ENCODE data around the gene LZTS2. TPM values are rescaled to one million over a fixed set of nuclear protein-coding genes. Genes with fewer than 3 reads are reported as not detected.

The LZTS2 gene
- total and polyA plus RNA-seq, 2 of the 4 experiments (the other 2 are of a cell fraction) = 19.2 to 101 TPM

DNA sequence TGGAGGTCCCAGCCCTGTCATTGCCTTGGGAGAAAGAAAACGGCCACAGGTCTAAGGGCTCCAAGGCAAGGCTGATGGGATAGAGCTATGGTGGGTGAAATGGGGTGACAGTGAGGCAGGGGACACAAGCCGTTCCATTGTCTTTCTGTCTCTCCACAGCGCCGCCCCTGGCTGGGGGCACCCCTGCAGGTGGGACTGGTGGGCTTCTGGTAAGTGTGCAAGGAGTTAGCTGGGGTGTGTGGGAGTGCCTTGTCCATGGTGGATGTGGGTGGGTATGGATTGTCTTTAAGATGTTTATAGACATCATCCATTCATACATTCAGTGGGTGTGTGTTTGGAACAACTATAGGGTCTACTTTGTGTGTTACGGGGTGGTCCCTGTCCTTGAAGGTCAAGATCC is 38.9 kb downstream of the LZTS2 start:
- no peak overlapping the region for H3K56ac ChIP-seq (ENCODE audit: extremely low read depth, insufficient read depth, low read length)
- 40% methylated on average over 1 of the region's 5 CpGs; no CpG with 5 or more reads in 1 of the 2 experiments for WGBS, 2 experiments (ENCODE audit: extremely low coverage in 2 of 2, insufficient read length in 1 of 2)
- intact Hi-C loops (cut with micrococcal nuclease) = no loop called here
- dilution Hi-C loops (cut with HindIII; ENCODE audit: low sequenced_read_pairs, unreplicated experiment) = no loop called here
- DNase-seq = no peak
- peaks cover 49% of the 10 kb centered on the region for H3K36me3 ChIP-seq (ENCODE audit: control insufficient read depth, insufficient read depth, low read length)
- no peak overlapping the region for H2AFZ ChIP-seq (replicated peaks; ENCODE audit: low read length, poor library complexity)
- H4K91ac ChIP-seq (ENCODE audit: insufficient read depth, low read depth, low read length) = no peak overlapping the region
- no peak overlapping the region for H3K4me2 ChIP-seq (ENCODE audit: low read depth, low read length)
- H4K20me1 ChIP-seq (ENCODE audit: insufficient read depth, low read length) = peaks cover 29% of the 10 kb centered on the region; the same call in 1 of the 2 replicates
- H3K79me1 ChIP-seq (ENCODE audit: low read depth in 1 of 2, low read length in 2 of 2) = peaks cover 21 to 49% of the 10 kb centered on the region in 2 experiments
- ChIA-PET POLR2A (ENCODE audit: unreplicated experiment) (no interaction called here), CTCF (no interaction called here)
- no TSS peak for BruUV-seq (replicated peaks)
- no peak overlapping the region for H2BK120ac ChIP-seq (ENCODE audit: low read depth, low read length)
- no peak overlapping the region for H2AK9ac ChIP-seq (replicated peaks; ENCODE audit: low read depth, low read length, poor library complexity)
- TF ChIP-seq MXI1 (IDR thresholded peaks at IDR 0.05; ENCODE audit: borderline replicate concordance, low read depth, low read length) (no peak), RCOR1 (IDR thresholded peaks at IDR 0.05; ENCODE audit: insufficient replicate concordance, low read length) (no peak), NFE2L2 (IDR thresholded peaks at IDR 0.05; ENCODE audit: low read depth, low read length) (no peak), BHLHE40 (IDR thresholded peaks at IDR 0.05; ENCODE audit: low read depth, low read length) (no peak), CEBPB (IDR thresholded peaks at IDR 0.05; ENCODE audit: low read depth, low read length) (no peak), MAZ (IDR thresholded peaks at IDR 0.05; ENCODE audit: borderline replicate concordance, low read depth, low read length) (no peak), FOS (IDR thresholded peaks at IDR 0.05; ENCODE audit: low read depth, low read length) (no peak), RAD21 (IDR thresholded peaks at IDR 0.05; ENCODE audit: low read length) (no peak), CHD1 (IDR thresholded peaks at IDR 0.05; ENCODE audit: low read depth, low read length) (no peak), RFX5 (IDR thresholded peaks at IDR 0.05; ENCODE audit: low read depth, low read length) (no peak)
- TF ChIP-seq, protein P1, sequence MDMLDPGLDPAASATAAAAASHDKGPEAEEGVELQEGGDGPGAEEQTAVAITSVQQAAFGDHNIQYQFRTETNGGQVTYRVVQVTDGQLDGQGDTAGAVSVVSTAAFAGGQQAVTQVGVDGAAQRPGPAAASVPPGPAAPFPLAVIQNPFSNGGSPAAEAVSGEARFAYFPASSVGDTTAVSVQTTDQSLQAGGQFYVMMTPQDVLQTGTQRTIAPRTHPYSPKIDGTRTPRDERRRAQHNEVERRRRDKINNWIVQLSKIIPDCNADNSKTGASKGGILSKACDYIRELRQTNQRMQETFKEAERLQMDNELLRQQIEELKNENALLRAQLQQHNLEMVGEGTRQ (IDR thresholded peaks at IDR 0.05; ENCODE audit: low read depth, low read length) = no peak
- TF ChIP-seq, protein P2, sequence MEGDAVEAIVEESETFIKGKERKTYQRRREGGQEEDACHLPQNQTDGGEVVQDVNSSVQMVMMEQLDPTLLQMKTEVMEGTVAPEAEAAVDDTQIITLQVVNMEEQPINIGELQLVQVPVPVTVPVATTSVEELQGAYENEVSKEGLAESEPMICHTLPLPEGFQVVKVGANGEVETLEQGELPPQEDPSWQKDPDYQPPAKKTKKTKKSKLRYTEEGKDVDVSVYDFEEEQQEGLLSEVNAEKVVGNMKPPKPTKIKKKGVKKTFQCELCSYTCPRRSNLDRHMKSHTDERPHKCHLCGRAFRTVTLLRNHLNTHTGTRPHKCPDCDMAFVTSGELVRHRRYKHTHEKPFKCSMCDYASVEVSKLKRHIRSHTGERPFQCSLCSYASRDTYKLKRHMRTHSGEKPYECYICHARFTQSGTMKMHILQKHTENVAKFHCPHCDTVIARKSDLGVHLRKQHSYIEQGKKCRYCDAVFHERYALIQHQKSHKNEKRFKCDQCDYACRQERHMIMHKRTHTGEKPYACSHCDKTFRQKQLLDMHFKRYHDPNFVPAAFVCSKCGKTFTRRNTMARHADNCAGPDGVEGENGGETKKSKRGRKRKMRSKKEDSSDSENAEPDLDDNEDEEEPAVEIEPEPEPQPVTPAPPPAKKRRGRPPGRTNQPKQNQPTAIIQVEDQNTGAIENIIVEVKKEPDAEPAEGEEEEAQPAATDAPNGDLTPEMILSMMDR (conservative IDR thresholded peaks at IDR 0.05; ENCODE audit: low read depth, low read length) = no peak
- H3K27ac ChIP-seq (ENCODE audit: insufficient read depth, low read length) = no peak overlapping the region
- peaks cover 2% of the 10 kb centered on the region; the same call in 1 of the 2 replicates for H3K9me1 ChIP-seq (ENCODE audit: insufficient read depth, low read length)
- H3K27me3 ChIP-seq (ENCODE audit: control insufficient read depth, insufficient read depth, low read length) = no peaks in the 10 kb centered on the region
- H2BK5ac ChIP-seq (ENCODE audit: low read depth, low read length, poor library complexity, severe bottlenecking) = no peak overlapping the region
- no peak for ATAC-seq (ENCODE audit: low read depth)
- H3K4ac ChIP-seq (ENCODE audit: low read depth, low read length) = no peak overlapping the region
- H4K5ac ChIP-seq (ENCODE audit: low read depth, low read length) = no peak overlapping the region
- H2AK5ac ChIP-seq (ENCODE audit: low read depth, low read length) = no peak overlapping the region
- H3K4me3 ChIP-seq (ENCODE audit: insufficient read depth, low read depth, low read length) = no peak overlapping the region
- no peak overlapping the region for H2BK15ac ChIP-seq (ENCODE audit: low read depth, low read length)
- no peak overlapping the region for H3K9ac ChIP-seq (ENCODE audit: low read depth, low read length)
- no peak overlapping the region for H4K8ac ChIP-seq (ENCODE audit: low read depth in 2 of 2, low read length in 2 of 2)
- no peak overlapping the region for H3K18ac ChIP-seq (ENCODE audit: low read depth, low read length)
- H3K9me3 ChIP-seq (ENCODE audit: control insufficient read depth, insufficient read depth, low read length) = no peaks in the 10 kb centered on the region
- in situ Hi-C loops (cut with MboI; ENCODE audit: low sequenced_read_pairs) = no loop called here
- no peak overlapping the region for H2BK20ac ChIP-seq (ENCODE audit: low read depth, low read length)
- H3K23ac ChIP-seq (ENCODE audit: low read depth, low read length) = no peak overlapping the region
- peaks cover 9% of the 10 kb centered on the region for H3K4me1 ChIP-seq (ENCODE audit: control insufficient read depth, insufficient read depth, low read length)
- H3K14ac ChIP-seq (replicated peaks; ENCODE audit: low read depth, low read length) = no peak overlapping the region

All from IMR-90 (cell line).